GM18870 (cell line): ENCODE measurements around the gene PRKCA.
A peak's percentile ranks its signal among the peaks of the same experiment; 100 is the strongest.

Experiments
- ATAC-seq: cut with Tn5 transposase; IDR thresholded peaks from one replicate; pipeline ENCODE4 v1.9.1; 2021; ENCODE audit warnings: moderate library complexity; ENCODE audit not compliant: unreplicated experiment

PRKCA gene

GRCh38 chr17:66535611-66536010 is 233.2 kb downstream of the PRKCA start:
- ATAC-seq = no peak

DNA sequence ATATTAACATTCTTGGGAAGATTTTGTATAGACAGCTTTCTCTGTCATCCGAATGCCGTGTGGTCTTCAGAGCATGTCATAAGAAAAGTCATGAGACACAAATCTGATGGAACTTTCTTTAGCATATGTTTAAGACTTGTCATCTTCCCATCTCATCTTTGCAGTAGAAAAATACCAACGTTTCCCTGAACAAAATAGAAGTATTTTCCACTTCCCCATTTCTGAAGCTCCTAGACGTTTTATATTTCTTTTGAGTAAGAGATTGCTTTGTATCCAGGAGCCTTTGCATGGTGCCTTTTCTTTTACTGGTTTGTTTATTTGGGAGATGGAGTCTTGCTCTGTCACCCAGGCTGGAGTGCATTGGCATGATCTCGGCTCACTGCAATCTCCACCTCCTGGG is 235.1 kb downstream of the PRKCA start:
- ATAC-seq = no peak

GRCh38 chr17:66538776-66539175 is 236.4 kb downstream of the PRKCA start:
- ATAC-seq = no peak

DNA sequence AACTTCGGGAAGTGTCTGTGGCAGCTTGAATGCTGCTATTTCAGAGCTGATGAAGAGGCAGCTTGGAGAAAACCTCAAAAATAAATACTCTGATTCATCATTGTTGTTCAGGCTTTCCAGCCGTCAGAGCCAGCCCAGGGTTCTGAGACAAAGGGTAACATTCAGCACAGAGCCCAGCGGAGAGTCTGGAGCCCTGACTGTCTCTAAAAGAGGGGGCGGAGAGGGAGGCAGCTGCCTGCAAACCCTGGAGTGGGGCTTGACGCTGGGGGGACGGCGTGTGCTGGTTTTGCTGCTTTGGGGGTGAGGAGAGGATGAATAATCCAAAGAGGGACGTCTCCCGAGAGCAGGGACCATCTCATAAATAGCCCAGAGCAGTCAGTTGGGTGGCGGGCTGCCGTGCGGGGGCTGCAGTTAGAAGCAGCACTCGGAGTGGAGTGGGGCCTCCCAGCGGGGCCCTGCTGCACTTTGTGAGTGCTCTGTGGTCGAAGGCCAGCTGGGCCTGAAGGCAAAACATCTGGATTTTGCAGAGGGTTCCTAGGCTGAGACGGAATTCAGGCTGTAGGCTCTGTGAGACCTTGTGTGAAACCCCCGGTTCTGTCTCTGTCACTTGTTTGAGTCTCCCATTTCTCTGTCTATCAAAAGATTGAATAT is 237.8 kb downstream of the PRKCA start:
- ATAC-seq = no peak

- ATAC-seq = peak; percentile 89
Measured at GRCh38 chr17:66541461-66542128, 239.2 kb downstream of the PRKCA start.

DNA sequence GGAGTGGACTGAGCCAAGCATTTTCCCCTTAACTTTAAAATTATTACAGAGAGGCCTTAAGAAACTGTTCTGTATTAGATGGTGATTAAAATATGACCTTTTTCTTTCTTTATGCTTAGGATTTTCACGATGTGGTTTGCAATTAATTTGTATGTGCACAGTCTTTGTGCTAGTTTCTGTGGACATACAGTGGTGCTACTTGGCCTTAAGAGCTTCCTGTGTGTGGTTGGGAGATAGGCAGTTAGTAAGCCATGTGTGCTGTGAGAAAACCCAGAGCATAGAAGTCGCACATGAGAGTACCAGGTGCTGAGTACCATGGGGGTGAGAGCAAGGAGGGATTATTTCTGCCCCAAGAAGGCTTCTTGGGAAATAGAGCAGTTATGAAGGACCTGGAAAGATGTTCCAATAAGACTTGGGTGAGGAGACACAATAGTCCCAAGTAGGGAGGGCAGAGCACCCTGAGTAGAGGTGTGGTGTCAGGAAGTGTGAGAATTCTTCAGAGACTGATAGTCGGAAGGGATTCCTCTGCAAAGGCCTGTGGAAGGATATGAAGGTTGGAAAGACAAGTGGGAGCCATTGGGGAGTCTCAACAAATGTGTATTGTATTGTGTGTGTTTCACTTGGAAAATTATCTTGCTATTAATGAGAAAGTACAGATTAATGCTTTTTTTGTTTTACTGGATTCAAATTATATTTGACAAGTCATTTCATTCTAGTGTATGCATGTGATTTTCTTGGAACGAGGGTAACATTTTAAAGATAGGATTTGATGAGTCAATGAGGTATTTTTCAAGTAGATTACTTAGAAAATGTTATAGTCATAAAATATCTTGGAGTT is 239.9 kb downstream of the PRKCA start:
- ATAC-seq = peak; percentile 94

DNA sequence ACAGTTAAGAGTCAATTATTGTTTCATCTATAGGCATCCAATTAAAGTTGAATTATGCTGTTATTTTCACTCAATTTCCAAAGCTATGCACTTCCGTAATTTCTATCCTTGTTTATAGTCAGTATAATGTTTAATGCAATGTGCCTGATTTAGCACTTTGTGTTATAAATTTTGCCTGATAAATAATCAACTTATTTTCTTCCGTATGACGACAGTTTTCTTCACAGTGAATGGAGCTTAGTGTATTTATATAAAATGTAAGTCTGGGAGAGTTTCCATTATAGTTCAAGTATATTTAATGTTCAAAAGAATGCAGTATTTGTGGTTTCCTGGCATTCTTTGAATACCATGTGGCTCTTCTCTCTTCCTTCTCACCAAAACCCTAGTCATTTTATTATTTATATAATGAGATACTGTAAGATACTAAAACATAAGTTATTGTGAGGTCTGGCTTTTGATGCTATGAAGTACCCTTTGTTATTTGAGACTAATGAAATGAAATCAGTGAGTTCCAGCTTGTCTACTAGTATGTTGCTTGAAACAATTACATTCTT is 240.6 kb downstream of the PRKCA start:
- ATAC-seq = no peak

GRCh38 chr17:66543526-66543925 is 241.1 kb downstream of the PRKCA start:
- no peak for ATAC-seq

DNA sequence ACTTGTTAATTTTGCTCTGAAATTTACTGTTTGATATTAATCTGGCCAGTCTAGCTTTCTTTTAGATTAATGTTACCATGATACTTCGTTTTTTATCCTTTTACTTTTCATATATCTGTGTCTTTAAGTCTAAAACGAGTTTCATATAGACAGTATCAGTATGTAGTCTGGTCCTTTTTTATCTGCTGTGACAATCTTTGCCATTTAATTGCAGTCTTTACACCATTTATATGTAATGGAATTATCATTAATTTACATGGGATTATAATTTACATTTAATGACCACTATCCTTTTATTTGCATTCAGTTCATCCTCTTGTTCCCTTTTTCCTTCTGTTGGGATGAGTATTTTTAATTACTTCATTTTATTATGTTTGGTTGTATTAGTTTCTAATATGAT is 243.5 kb downstream of the PRKCA start:
- ATAC-seq = no peak

DNA sequence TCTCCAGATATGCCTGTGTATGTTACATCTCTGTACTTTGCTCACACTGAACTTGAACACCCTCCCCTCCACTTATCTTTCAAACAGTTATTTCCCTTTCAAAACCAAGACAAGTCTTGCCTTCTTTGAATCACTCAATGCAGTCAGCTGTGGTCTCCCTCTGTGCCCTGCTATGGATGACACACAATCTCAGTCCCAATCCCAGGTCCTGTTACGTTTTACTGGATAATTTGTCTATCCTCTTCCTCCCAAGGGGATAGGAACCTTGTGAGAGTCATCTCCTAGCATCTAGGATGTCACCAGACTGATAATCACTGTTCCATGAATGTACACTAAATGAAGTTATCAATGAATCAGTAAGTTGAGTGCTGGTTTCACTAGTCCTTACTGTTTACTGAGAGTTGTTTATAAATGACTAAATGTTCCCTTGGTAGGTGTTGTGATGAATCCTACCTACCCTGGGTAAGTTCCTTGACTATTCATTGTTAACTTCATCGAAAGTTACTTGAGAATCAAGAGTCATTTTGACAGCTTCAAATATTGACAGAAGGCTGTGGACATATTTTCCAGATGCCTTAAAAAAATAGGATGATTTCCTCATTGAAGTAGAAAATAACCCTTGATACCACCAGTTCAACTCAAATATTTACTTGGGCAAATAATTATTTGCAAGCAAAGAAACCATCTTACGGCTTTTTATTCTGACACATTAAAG is 244.9 kb downstream of the PRKCA start:
- ATAC-seq = no peak

DNA sequence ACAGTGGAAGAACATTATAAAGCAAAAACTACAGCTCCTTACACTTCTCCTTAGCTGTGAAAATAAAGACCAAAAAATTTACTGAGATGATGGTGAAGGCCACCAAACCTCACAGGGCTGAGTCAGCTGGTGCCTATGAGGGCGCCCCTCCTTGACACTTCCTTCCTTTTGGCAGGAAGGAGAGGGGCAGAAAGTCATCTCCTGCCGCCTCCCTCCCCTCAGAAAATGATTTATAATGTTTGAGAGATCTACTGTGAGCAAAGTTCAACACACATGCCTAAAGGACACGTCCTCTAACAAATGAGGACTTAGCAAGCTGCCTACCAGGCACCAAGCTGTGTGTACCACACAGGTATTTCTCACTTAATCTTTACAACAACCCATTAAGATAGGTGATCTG is 245.7 kb downstream of the PRKCA start:
- ATAC-seq = no peak

- no peak for ATAC-seq
Measured at GRCh38 chr17:66548659-66549310, 246.4 kb downstream of the PRKCA start.

DNA sequence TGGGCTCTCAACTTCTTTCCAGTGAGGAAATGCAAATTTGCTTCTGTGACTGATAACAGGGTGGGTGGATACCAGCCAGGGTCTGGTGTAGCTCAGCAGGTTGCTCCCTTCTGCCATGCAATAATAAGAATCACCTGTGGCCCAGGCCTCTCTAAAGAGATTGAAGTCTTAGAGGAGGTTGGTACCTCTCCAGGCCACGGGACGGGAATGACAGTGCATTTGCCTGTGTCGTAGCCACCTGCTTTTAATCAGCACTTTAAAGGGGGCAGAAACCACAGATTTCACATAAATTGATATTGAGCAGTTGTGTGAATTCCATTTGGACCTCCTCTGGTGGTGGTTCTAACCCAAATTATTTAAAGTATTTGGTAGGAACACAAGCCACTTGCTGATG is 246.9 kb downstream of the PRKCA start:
- no peak for ATAC-seq

- no peak for ATAC-seq
Measured at GRCh38 chr17:66549731-66550207, 247.4 kb downstream of the PRKCA start.

- no peak for ATAC-seq
Measured at GRCh38 chr17:66551839-66552238, 249.4 kb downstream of the PRKCA start.

DNA sequence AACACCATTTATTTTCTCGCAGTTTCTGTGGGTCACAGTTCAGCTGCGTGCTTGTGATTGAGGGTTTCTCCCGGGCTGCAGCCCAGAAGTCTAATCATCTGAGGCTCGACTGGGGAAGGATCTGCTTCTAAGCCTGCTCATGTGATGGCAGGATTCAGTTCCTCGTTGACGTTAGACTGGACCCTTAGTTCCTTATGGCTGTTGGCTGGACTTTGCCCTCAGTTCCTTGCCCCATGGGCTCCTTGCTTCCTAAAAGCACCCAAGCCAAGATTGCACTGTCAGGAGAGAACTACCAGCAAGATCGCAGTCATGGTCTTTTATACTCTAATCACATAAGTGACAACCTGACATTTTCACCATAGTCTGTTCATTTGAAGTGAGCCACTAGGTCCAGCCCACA is 250.0 kb downstream of the PRKCA start:
- ATAC-seq = no peak

- no peak for ATAC-seq
Measured at GRCh38 chr17:66555605-66556004, 253.2 kb downstream of the PRKCA start.

DNA sequence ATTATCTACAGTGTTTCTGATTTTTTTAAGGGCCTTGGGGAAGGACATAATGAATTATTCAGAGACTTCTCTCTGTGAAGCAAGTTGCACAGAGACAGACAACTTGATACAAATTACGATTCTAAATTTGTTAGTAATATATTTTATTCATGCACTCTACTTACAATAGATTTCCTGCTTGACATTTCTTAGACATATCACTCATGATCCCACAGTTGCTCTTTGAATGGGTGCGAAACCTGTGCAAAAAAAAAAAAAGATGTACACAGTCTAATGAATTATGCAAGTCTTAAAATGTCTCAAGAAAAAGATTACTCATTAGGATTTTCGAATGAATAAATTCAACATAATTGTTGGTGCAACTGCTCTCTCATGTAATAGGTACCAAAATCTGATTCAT is 254.8 kb downstream of the PRKCA start:
- ATAC-seq = no peak

DNA sequence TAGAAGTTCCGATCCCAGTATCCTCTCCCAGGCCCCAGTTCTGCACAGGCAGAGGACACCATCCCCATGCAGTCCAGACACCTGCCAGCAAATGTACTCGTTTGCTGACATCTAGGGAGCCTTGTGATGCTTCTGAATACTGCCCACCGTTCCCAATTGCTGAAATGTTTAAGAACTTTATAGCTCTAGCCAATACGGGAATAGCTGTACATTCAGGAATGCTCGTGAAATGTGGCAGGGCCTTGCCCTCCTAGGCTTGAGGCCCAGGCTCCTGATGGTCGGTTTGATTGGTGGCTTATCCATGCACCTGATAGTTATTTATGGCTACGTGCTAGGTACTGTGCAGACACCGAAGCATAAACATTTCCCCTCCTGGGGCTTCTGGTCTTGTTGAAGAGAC is 255.5 kb downstream of the PRKCA start:
- ATAC-seq = no peak

- ATAC-seq = no peak
Measured at GRCh38 chr17:66560691-66561090, 258.3 kb downstream of the PRKCA start.
